ENCODE results near the gene CABLES2.

GRCh38 chr20:62419759-62420158, 12.7 kb upstream of the CABLES2 start:
- no peak for TF ChIP-seq ZFP36 (IDR thresholded peaks at IDR 0.05; ENCODE audit: low read depth, low read length, partially characterized antibody)
- TF ChIP-seq ETV6 (IDR thresholded peaks at IDR 0.05; ENCODE audit: borderline replicate concordance in 1 of 2, low read depth in 2 of 2, low read length in 1 of 2) = no peak
- TF ChIP-seq ETV6 (CRISPR knock-in tag; IDR thresholded peaks at IDR 0.05; ENCODE audit: borderline replicate concordance) = no peak
- TF ChIP-seq ZNF253 (CRISPR knock-in tag; conservative IDR thresholded peaks at IDR 0.05) = no peak
- TF ChIP-seq RFX5 (IDR thresholded peaks at IDR 0.05; ENCODE audit: low read depth, low read length) = no peak
- no peak for TF ChIP-seq MECOM (CRISPR knock-in tag; IDR thresholded peaks at IDR 0.05)
- no peak for TF ChIP-seq HNRNPH1 (optimal IDR thresholded peaks at IDR 0.05; ENCODE audit: low read depth, low read length)
- no peak for TF ChIP-seq FOXK2 (conservative IDR thresholded peaks at IDR 0.05 in 1 of 2, IDR thresholded peaks at IDR 0.05 in 1 of 2; ENCODE audit: low read depth in 2 of 2)
- no peak for TF ChIP-seq ESRRA (IDR thresholded peaks at IDR 0.05; ENCODE audit: borderline replicate concordance, low read depth)
- no peak for TF ChIP-seq CTCF (IDR thresholded peaks at IDR 0.05 in 2 of 3, conservative IDR thresholded peaks at IDR 0.05 in 1 of 3; ENCODE audit: insufficient read depth in 2 of 3, low read depth in 1 of 3, low read length in 3 of 3)
- TF ChIP-seq ATF2 (CRISPR knock-in tag; IDR thresholded peaks at IDR 0.05) = no peak
- TF ChIP-seq MAX (CRISPR knock-in tag; IDR thresholded peaks at IDR 0.05) = no peak
- TF ChIP-seq EZH2 (IDR thresholded peaks at IDR 0.05; ENCODE audit: borderline replicate concordance, low read depth, low read length) = no peak
- no peak for TF ChIP-seq REST (IDR thresholded peaks at IDR 0.05; ENCODE audit: borderline replicate concordance)
- TF ChIP-seq REST (CRISPR knock-in tag; IDR thresholded peaks at IDR 0.05; ENCODE audit: low read depth) = no peak

All from K562 (cell line).